ENCODE results near the gene CRIP1. TPM values are rescaled to one million over a fixed set of nuclear protein-coding genes. Genes with fewer than 3 reads are reported as not detected.

Gene CRIP1
- polyA plus RNA-seq, 3 donors = 688 to 2,084 (median 1,032) TPM

DNA sequence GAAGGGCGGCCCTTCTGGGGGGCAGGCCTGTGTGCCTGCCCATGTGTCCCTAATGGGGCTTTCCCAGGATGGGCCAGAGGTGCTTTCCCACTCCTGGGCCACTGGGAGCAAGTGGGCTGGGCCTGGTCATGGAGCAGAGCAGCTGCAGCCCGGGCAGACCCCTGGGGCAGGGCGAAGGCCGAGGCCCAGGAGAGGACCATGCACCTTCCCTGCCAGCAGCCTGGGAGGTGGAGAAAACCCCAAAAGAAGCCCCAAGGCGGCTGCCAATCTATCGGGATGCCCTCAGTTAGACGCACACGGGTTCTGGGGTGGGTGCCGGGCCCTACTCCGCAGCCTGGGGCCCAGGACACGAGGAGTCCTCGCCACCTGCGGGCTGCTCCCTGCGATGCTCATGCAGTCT is 28.1 kb upstream of the CRIP1 start:
- no peaks in the 10 kb centered on the region for H3K79me2 ChIP-seq (ENCODE audit: insufficient read depth, low read length)
- H3K4me3 ChIP-seq (replicated peaks in 1 of 3; ENCODE audit: low read depth in 2 of 3, low read length in 3 of 3) = no peak overlapping the region
- no peaks in the 10 kb centered on the region for H3K4me1 ChIP-seq (ENCODE audit: control insufficient read depth in 1 of 2, insufficient read depth in 2 of 2, low read length in 2 of 2)
- H3K27me3 ChIP-seq (ENCODE audit: control insufficient read depth in 2 of 2, insufficient read depth in 2 of 2, low read length in 2 of 2) = no peaks in the 10 kb centered on the region
- H3K27ac Mint-ChIP-seq = no peak overlapping the region
- no peaks in the 10 kb centered on the region for H3K27me3 Mint-ChIP-seq (ENCODE audit: low read depth in 3 of 3)
- intact Hi-C loops (cut with micrococcal nuclease) = no loop called here
- H3K9ac ChIP-seq (ENCODE audit: insufficient read depth, low read length, poor library complexity, severe bottlenecking) = no peak overlapping the region
- no peak overlapping the region for H2AFZ ChIP-seq (ENCODE audit: insufficient read depth, low read depth, low read length, poor library complexity, severe bottlenecking)
- H4K20me1 ChIP-seq (ENCODE audit: insufficient read depth, low read length) = peaks cover 4% of the 10 kb centered on the region
- TF ChIP-seq CTCF (IDR thresholded peaks at IDR 0.05) = no peak
- H3K4me3 Mint-ChIP-seq = no peak overlapping the region
- no peak for DNase-seq
- no peak overlapping the region for H3K4me2 ChIP-seq (replicated peaks; ENCODE audit: extremely low read depth, low read length, poor library complexity, severe bottlenecking)
- no peaks in the 10 kb centered on the region for H3K9me3 Mint-ChIP-seq
- no peaks in the 10 kb centered on the region for H3K9me3 ChIP-seq (replicated peaks in 1 of 2; ENCODE audit: control insufficient read depth in 1 of 2, insufficient read depth in 1 of 2, low read length in 2 of 2)
- 96% methylated on average over 14 of the region's 14 CpGs for WGBS (ENCODE audit: insufficient coverage)
- H3K36me3 Mint-ChIP-seq = peaks cover 36 to 71% of the 10 kb centered on the region in 2 donors
- H3K27ac ChIP-seq (ENCODE audit: low read depth in 1 of 2, low read length in 2 of 2) = no peak overlapping the region
- H3K4me1 Mint-ChIP-seq = no peaks in the 10 kb centered on the region
- H3K36me3 ChIP-seq (replicated peaks in 1 of 2; ENCODE audit: control insufficient read depth in 1 of 2, insufficient read depth in 2 of 2, low read length in 2 of 2) = peaks cover 57 to 76% of the 10 kb centered on the region in 2 donors

DNA sequence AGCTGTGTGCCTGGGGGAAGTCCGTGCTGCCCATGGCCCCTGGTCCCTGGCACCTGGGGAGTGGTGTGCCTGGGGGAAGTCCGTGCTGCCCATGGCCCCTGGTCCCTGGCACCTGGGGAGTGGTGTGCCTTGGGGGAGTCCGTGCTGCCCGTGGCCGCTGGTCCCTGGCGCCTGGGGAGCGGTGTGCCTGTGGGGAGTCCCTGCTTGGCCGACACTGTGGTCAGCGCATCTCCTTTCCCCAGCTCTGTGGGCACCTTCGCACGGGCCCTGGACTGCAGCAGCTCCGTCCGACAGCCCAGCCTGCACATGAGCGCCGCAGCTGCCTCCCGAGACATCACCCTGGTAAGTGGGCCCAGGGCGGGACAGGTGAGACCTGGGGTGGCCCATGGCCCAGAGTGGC is 26.6 kb upstream of the CRIP1 start:
- Histone ChIP-seq H4K20me1 (ENCODE audit: insufficient read depth, low read length) (peaks cover 4% of the 10 kb centered on the region), H3K79me2 (ENCODE audit: insufficient read depth, low read length) (no peaks in the 10 kb centered on the region), H3K4me1 (ENCODE audit: control insufficient read depth in 1 of 2, insufficient read depth in 2 of 2, low read length in 2 of 2) (no peaks in the 10 kb centered on the region), H2AFZ (ENCODE audit: insufficient read depth, low read depth, low read length, poor library complexity, severe bottlenecking) (no peak overlapping the region), H3K4me2 (replicated peaks; ENCODE audit: extremely low read depth, low read length, poor library complexity, severe bottlenecking) (no peak overlapping the region), H3K27me3 (ENCODE audit: control insufficient read depth in 2 of 2, insufficient read depth in 2 of 2, low read length in 2 of 2) (no peaks in the 10 kb centered on the region), H3K27ac (ENCODE audit: low read depth in 1 of 2, low read length in 2 of 2) (no peak overlapping the region), H3K9me3 (replicated peaks in 1 of 2; ENCODE audit: control insufficient read depth in 1 of 2, insufficient read depth in 1 of 2, low read length in 2 of 2) (no peaks in the 10 kb centered on the region), H3K4me3 (replicated peaks in 1 of 3; ENCODE audit: low read depth in 2 of 3, low read length in 3 of 3) (no peak overlapping the region), H3K9ac (ENCODE audit: insufficient read depth, low read length, poor library complexity, severe bottlenecking) (no peak overlapping the region), H3K36me3 (replicated peaks in 1 of 2; ENCODE audit: control insufficient read depth in 1 of 2, insufficient read depth in 2 of 2, low read length in 2 of 2) (peaks cover 60 to 77% of the 10 kb centered on the region in 2 donors)
- DNase-seq = no peak
- intact Hi-C loops (cut with micrococcal nuclease) = no loop called here
- H3K27ac Mint-ChIP-seq = no peak overlapping the region
- H3K4me3 Mint-ChIP-seq = no peak overlapping the region
- no peaks in the 10 kb centered on the region for H3K27me3 Mint-ChIP-seq (ENCODE audit: low read depth in 3 of 3)
- H3K4me1 Mint-ChIP-seq = no peaks in the 10 kb centered on the region
- no peaks in the 10 kb centered on the region for H3K9me3 Mint-ChIP-seq
- no peak for TF ChIP-seq CTCF (IDR thresholded peaks at IDR 0.05)
- peaks cover 32 to 68% of the 10 kb centered on the region in 2 donors for H3K36me3 Mint-ChIP-seq
- over 99% methylated on average over 17 of the region's 17 CpGs for WGBS (ENCODE audit: insufficient coverage)

Data from CD14-positive monocyte (primary cell).